Measurements from ENCODE around the gene OTOP1. TPM values are rescaled to one million over a fixed set of nuclear protein-coding genes. Genes with fewer than 3 reads are reported as not detected.
"Not testable (repeated sequence)": the region's sequence is repeated elsewhere in the genome, so short reads cannot be mapped to it uniquely, and the experiment has no call there.

Gene OTOP1
- total and polyA plus RNA-seq, 3 donors from 2014 or later, result 0.25 to 0.63 TPM; not detected in 1

DNA sequence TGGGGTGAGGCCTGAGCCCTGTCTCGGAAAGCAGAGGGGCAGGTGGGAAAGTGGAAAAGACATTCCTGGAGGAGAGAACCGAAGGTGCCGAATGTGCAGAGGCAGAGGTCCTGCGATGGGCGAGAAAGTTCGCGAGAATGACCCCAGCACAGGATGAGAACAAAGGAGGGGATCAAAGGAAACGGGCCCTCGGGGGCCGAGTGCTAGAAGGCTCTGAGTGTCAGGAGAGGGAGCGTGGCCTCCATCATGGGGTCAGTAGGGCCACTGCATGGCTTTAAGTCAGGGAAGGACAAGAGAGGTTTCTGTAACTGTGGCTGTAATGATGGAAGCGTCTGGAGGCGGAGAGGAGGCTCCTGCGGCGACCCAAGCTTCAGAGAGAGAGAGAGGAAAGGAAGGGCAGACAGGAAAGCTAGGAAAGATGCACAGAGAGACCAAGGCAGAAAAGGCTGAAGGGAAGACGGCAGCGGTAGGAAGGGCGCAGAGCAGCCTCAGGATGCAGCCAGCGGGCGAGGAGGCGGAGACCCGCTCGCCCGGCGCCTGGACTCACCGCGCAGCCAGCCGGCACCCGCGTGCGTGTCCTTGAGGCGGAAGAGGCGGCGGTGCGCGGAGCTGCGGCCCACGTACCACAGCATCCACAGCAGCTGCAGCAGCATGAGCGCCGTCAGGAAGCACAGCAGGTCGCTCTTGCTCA is 669 bp downstream of the OTOP1 start:
- TF ChIP-seq, protein P1, sequence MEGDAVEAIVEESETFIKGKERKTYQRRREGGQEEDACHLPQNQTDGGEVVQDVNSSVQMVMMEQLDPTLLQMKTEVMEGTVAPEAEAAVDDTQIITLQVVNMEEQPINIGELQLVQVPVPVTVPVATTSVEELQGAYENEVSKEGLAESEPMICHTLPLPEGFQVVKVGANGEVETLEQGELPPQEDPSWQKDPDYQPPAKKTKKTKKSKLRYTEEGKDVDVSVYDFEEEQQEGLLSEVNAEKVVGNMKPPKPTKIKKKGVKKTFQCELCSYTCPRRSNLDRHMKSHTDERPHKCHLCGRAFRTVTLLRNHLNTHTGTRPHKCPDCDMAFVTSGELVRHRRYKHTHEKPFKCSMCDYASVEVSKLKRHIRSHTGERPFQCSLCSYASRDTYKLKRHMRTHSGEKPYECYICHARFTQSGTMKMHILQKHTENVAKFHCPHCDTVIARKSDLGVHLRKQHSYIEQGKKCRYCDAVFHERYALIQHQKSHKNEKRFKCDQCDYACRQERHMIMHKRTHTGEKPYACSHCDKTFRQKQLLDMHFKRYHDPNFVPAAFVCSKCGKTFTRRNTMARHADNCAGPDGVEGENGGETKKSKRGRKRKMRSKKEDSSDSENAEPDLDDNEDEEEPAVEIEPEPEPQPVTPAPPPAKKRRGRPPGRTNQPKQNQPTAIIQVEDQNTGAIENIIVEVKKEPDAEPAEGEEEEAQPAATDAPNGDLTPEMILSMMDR (IDR thresholded peaks at IDR 0.05), result no peak
- no peak for TF ChIP-seq POLR2A (IDR thresholded peaks at IDR 0.05)
- intact Hi-C loops (cut with DNase I; ENCODE audit: low total_unique reads), result no loop called here

GRCh38 chr4:4217113-4217512 is 9.6 kb downstream of the OTOP1 start:
- intact Hi-C loops (cut with DNase I; ENCODE audit: low total_unique reads), result no loop called here
- no peak for TF ChIP-seq POLR2A (IDR thresholded peaks at IDR 0.05)
- TF ChIP-seq, protein P1 (IDR thresholded peaks at IDR 0.05), result no peak
- no peaks in the 10 kb centered on the region for H3K9me3 ChIP-seq
- no peaks in the 10 kb centered on the region for H3K27me3 ChIP-seq
- no peak for DNase-seq
- 76 to 79% methylated on average over 5 of the region's 5 CpGs for WGBS, 2 donors
- no peaks in the 10 kb centered on the region for H3K36me3 ChIP-seq (ENCODE audit: low read depth, missing control alignments)
- H3K4me1 ChIP-seq, result no peaks in the 10 kb centered on the region
- H3K4me3 ChIP-seq, result no peak overlapping the region
- H3K27ac ChIP-seq, result no peak overlapping the region

More for the DNA sequence above, 669 bp downstream of the OTOP1 start:
- peak overlapping the region in 1 of 2 donors; percentile 6 for H3K4me3 ChIP-seq
- H3K27me3 ChIP-seq, result no peaks in the 10 kb centered on the region
- no peak for DNase-seq
- no peaks in the 10 kb centered on the region for H3K9me3 ChIP-seq
- 10 to 11% methylated on average over 37 to 41 of the region's 41 CpGs for WGBS, 2 donors
- H3K27ac ChIP-seq, result no peak overlapping the region
- no peaks in the 10 kb centered on the region for H3K36me3 ChIP-seq (ENCODE audit: low read depth, missing control alignments)
- no peaks in the 10 kb centered on the region for H3K4me1 ChIP-seq

GRCh38 chr4:4216648-4217047 is 10.1 kb downstream of the OTOP1 start:
- Histone ChIP-seq H3K27me3 (no peaks in the 10 kb centered on the region), H3K4me3 (no peak overlapping the region), H3K27ac (no peak overlapping the region), H3K9me3 (no peaks in the 10 kb centered on the region), H3K4me1 (no peaks in the 10 kb centered on the region), H3K36me3 (ENCODE audit: low read depth, missing control alignments) (no peaks in the 10 kb centered on the region)
- no peak for DNase-seq
- TF ChIP-seq POLR2A (IDR thresholded peaks at IDR 0.05), result no peak
- TF ChIP-seq, protein P1 (IDR thresholded peaks at IDR 0.05), result no peak
- intact Hi-C loops (cut with DNase I; ENCODE audit: low total_unique reads), result no loop called here
- WGBS, 2 donors, result 76 to 79% methylated on average over 7 of the region's 7 CpGs

DNA sequence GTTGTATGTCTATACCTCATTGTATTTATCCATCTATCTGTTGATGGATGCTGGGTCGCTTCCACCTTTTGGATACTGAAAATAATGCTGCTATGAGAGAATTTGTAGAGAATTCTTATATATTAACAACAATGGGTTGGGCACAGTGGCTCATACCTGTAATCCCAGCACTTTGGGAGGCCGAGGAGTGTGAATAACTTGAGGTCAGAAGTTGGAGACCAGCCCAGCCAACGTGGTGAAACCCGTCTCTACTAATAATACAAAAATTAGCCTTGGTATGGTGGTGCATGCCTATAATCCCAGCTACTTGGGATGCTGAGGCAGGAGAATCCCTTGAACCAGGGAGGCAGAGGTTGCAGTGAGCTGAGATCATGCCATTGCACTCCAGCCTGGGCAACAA is 13.1 kb downstream of the OTOP1 start:
- H3K9me3 ChIP-seq; H3K4me1 ChIP-seq; H3K4me3 ChIP-seq; H3K27ac ChIP-seq; intact Hi-C loops (cut with DNase I; ENCODE audit: low total_unique reads); H3K36me3 ChIP-seq (ENCODE audit: low read depth, missing control alignments); DNase-seq; H3K27me3 ChIP-seq: not testable (repeated sequence)
- 78 to 82% methylated on average over 4 of the region's 4 CpGs for WGBS, 2 donors

DNA sequence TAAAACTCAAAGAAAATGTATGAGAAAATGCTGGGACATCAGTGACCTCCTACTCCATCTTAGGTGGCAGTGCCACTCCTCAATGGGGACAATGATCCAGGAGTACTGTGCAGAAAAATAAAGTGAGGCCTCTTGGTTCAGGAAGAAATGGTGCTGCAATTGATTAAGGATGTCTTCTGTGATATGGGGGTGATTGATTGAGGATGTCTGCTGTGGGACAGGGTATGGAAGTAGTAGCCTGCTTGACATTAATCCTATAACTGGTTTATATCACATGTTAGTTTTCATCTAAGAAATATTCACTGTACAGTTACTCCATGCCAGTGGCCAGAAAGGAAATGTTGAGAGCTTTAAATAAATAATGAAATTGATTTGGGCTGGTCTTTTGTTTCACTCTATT is 20.5 kb downstream of the OTOP1 start:
- TF ChIP-seq, protein P1 (IDR thresholded peaks at IDR 0.05), result no peak
- TF ChIP-seq POLR2A (IDR thresholded peaks at IDR 0.05), result no peak
- Histone ChIP-seq H3K36me3 (ENCODE audit: low read depth, missing control alignments) (no peaks in the 10 kb centered on the region), H3K9me3 (no peaks in the 10 kb centered on the region), H3K27ac (no peak overlapping the region), H3K27me3 (no peaks in the 10 kb centered on the region), H3K4me1 (no peaks in the 10 kb centered on the region), H3K4me3 (no peak overlapping the region)
- no peak for DNase-seq
- intact Hi-C loops (cut with DNase I; ENCODE audit: low total_unique reads), result no loop called here
